HepG2 (cell line): ENCODE results near the gene INPP4B.

Experiments used
- ASH2L ChIP-seq: fragments of 300-600, 200-600 bp; sonication (generic); IDR thresholded peaks from 2 replicates; pipeline ENCODE4 v1.7.0; 2017; ENCODE audit warnings: low read depth, mild to moderate bottlenecking, moderate library complexity, mixed read lengths, low read length; ENCODE audit not compliant: insufficient read length
- CTCF ChIP-seq: sonication (generic); formaldehyde crosslinking; IDR thresholded peaks from 2 replicates; pipeline ENCODE4 v1.5.0; 2020; ENCODE audit warnings: mild to moderate bottlenecking, missing genetic modification reagents, moderate library complexity
- POLR2AphosphoS2 ChIP-seq: IDR thresholded peaks from 2 replicates; pipeline ENCODE4 v1.6.1; 2011; ENCODE audit warnings: low read depth, low read length, improper control_type of control experiment
- POLR2AphosphoS5 ChIP-seq: IDR thresholded peaks from 2 replicates; pipeline ENCODE4 v1.6.1; 2012; ENCODE audit warnings: low read depth, low read length
- ZNF337 ChIP-seq: sonication (generic); formaldehyde crosslinking; IDR thresholded peaks from 2 replicates; pipeline ENCODE4 v1.5.1; 2020; ENCODE audit warnings: missing genetic modification reagents, low read depth, mild to moderate bottlenecking, borderline replicate concordance

DNA sequence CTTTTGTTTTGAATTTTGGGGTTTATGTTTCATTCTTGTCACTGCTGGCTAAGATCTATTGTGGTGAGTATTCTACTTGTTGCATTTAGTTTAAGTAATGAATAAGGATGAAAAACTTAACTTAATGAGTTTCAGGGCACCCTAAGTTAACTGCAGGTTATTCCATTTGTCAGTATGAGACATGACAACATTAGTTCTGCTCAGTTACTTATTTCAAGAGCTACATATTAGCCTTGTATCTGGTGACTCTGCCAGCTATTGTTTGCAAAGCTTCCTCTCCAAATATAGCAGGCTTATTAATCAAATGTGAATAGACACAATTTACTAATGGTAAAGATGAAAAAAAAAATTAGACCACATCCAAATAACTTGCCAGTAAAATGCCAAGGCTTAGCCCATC, 642.6 kb downstream of the INPP4B start:
- TF ChIP-seq ASH2L: no peak
- TF ChIP-seq POLR2AphosphoS2: no peak
- no peak for TF ChIP-seq CTCF
- no peak for TF ChIP-seq POLR2AphosphoS5
- no peak for TF ChIP-seq ZNF337 (CRISPR knock-in tag)
